ENCODE data around the gene TCIRG1.

The TCIRG1 gene

GRCh38 chr11:68051191-68052136, 12.6 kb downstream of the TCIRG1 start:
- no peak for DNase-seq (ENCODE audit: low read depth in 2 of 2)

DNA sequence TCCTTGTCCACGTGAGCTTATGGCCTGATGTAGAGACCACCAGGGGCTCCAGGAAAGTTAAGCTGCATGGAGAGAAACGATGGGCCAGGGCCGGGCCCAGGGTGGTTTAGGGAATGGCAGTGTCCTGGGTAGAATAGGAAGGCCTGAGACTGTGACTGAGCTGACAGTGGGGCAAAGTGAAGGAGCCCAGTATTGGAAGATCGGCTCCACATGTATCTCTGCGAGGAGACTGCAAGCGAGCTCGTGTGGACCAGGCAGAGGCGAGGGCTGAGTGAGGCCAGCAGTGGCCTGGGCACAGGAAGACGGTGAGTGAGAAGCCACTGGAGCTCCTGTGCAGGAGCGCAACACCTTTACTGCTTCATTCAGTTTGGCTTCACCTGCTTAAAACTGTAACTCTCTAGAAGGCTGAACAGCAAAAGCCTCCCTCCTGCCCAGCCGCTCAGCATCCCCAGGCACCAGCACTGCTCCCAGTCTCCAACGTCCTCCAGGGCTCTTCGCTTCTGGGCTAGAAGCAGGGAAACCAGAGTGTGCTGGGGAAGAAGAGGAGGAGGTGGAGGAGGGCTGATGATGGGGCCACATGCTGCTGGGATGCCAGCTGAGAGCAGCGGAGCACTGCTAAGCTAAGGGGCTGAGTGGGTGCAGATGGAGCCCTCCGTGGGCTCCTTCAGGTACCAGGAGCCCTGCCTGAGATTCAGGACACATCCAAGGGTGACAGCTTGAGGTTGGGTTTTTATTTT, 13.5 kb downstream of the TCIRG1 start:
- DNase-seq (ENCODE audit: low read depth in 2 of 2) = no peak

GRCh38 chr11:68053117-68053516, 14.3 kb downstream of the TCIRG1 start:
- DNase-seq (ENCODE audit: low read depth in 2 of 2) = no peak

GRCh38 chr11:68053981-68054812, 15.4 kb downstream of the TCIRG1 start:
- DNase-seq (ENCODE audit: low read depth in 2 of 2) = no peak

DNA sequence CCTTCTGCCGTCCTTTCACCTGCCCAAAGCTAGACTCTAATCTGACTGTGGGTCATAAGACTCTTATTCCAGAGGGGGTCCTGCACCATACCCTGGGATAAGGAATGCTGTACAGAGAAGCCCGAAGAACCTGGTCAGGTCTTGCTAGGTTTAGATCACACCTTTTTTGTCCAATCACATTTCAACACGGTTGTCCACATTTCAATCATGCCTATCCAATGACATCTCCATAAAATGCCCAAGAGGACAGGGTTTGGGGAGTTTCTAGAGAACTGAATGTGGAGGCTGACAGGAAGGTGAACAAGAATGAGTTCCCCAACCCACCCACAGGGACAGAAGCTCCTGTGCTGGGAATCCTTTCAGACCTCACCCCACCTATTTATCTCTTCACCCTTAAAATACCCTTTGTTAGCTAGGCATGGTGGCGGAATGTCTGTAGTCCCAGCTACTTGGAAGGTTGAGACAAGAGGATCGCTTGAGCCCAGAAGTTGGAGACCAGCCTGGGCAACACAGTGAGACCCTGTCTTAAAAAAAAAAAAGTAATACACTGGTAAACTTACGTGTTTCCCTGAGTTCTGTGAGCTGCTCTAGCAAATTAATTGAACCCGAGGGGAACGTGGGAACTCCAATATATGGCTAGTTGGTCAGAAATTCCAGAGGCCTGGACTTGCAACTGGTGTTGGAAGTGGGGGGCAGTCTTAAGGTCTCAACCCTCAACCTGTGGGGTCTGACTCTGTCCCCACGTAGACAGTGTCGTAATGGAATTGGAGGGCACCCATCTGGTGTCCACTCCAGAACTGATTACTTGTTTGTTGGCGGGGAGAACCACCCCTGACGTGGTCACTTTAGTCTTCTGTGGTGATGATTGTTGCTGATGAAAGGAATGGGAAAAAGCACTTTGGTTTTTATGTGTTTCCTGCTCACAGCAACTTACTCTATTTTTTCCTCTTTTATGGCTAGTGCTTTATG, 17.8 kb downstream of the TCIRG1 start:
- DNase-seq (ENCODE audit: low read depth in 2 of 2) = no peak

- no peak for DNase-seq (ENCODE audit: low read depth in 2 of 2)
These were observed 19.0 kb downstream of the TCIRG1 start for GRCh38 chr11:68057807-68058206.

- no peak for DNase-seq (ENCODE audit: low read depth in 2 of 2)
These were observed 22.7 kb downstream of the TCIRG1 start for GRCh38 chr11:68061508-68061907.

DNA sequence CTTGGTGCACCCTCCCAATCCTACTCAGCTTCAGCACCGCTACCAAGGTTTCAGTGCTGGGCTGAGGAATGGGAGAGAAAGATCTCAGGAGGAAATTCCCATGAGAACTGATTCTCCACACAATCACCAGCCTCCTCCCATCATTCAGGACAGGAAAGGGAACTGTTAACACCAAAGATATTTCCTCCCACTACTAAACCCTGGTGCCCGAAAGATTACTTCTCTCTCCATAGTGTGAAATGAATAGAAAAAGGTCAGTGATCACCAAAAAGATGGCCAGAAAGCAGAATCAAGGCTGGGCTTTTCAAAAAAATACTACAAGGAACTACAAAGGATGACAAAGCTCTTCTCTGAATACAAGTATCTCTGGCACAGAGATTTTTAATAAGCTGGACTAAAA, 26.1 kb downstream of the TCIRG1 start:
- no peak for DNase-seq (ENCODE audit: low read depth in 2 of 2)

GRCh38 chr11:68065841-68066240, 27.0 kb downstream of the TCIRG1 start:
- no peak for DNase-seq (ENCODE audit: low read depth in 2 of 2)

- DNase-seq (ENCODE audit: low read depth in 2 of 2) = no peak
These were observed 27.9 kb downstream of the TCIRG1 start for GRCh38 chr11:68066742-68067141.

DNA sequence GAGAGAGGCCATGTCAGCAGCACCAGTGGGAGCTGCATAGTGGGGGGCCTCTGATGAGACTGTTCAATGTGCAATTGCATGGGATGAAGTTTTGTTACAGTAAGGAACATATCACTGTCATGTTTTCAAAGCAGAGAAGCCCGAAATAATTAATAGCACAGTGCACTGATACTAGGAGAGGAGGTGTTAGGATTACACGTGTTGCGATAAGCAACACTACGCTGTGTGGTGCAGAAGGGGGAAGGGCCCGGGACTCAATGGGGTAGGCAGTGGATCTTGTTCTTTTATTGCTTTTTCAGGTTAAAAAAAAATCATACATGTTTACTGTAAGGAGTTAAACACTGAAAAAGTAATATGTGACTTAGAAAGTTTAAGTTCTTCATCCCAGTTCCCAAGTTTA, 29.2 kb downstream of the TCIRG1 start:
- DNase-seq (ENCODE audit: low read depth in 2 of 2) = no peak

DNA sequence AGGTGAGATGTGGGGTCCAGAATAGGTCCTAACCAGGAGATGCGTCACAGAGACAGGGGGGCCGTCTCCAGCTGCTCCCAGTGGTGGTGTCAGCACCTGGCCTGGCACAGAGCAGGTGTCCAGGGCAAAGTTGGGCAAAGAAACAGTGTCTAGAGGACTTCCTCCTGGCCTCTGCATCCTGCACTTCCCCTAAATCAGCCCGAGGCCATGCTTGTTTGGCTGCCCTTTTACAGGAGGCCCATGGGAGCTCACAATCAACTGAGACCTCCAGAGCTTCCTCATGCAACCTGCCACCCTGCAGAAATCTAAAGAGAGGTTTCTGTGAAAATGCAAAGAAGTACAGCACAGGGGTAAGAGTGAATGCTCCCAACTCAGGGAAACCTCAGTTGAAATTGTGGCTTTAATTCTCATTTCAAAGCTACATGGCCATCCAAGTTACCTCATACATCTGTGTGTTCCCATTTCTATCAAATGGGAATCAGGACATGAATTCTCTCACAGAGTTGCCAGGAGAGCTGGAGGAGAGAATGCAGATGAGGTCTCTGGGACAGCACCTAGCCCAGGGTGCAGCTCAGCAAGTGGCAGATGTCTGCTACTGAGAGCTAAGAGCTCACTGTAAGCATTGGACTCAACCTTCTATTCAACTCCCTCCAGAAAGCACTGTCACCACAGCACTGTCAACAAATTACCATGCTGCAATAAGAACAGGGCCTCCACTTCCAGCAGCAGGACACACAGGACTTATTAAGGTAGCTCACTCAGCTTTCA, 32.6 kb downstream of the TCIRG1 start:
- no peak for DNase-seq (ENCODE audit: low read depth in 2 of 2)

DNA sequence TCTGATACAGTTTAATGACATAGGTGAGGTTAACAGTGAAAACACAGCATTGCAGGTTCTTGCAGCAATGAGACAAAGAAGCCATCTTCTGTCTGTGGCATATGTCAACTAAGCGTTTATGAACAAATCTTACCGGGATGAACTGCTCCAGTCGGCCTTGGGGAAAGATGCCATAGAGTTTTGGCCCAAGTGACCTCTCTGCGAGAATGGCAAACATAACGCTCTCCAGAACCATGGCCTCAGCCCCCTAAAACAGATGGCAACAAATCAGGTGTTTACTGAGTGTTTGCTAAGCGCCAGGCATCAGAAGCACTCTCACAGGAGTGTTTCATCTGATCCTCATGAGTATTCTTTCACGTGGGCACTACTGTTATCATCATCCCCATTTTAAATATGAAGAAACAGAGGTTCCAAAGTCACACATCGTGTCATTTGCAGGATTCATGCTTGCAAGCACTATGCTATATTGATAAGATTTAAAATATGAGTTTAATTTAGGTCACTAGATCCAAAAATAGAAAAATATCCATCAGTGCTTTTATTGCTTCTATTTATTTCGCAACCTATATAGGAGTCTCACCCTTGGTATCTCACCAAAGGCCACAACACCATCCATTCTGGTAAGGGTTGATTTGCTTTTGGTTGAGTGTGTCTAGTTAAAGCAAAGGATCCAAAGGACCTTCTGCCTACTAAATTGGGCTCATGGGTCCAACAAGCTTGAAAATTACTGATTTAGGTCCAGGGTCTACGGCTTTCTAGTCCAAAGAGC, 35.9 kb downstream of the TCIRG1 start:
- no peak for DNase-seq (ENCODE audit: low read depth in 2 of 2)

DNA sequence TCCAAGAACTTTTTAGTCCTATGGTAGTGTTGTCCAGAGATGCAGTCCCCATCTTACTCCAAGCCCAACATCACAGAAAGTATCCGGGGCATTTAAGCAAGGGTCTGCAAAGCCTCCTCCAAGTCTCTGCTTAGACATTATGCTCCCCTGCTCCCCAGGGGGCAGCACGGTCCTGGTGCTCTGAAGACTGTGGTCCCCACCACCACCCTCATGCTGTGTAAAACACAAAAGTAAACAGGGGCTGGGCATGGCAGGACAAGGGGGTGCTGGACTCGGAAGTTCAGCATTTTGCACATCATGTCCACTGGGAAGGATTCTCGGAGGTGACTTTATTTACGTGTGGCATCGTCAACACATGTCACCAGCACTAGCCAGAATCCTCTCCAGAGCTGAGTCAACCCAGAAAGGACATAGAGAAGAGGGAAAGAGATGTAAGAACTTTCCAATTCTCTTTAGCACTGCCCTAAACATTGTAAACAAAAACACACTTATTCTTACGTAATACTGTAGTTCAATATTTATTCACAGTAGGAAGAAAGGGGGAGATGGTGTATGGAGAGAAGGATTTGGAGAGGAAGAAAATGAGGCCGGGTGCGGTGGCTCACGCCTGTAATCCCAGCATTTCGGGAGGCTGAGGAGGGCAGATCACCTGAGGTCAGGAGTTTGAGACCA, 37.7 kb downstream of the TCIRG1 start:
- DNase-seq (ENCODE audit: low read depth in 2 of 2) = no peak

DNA sequence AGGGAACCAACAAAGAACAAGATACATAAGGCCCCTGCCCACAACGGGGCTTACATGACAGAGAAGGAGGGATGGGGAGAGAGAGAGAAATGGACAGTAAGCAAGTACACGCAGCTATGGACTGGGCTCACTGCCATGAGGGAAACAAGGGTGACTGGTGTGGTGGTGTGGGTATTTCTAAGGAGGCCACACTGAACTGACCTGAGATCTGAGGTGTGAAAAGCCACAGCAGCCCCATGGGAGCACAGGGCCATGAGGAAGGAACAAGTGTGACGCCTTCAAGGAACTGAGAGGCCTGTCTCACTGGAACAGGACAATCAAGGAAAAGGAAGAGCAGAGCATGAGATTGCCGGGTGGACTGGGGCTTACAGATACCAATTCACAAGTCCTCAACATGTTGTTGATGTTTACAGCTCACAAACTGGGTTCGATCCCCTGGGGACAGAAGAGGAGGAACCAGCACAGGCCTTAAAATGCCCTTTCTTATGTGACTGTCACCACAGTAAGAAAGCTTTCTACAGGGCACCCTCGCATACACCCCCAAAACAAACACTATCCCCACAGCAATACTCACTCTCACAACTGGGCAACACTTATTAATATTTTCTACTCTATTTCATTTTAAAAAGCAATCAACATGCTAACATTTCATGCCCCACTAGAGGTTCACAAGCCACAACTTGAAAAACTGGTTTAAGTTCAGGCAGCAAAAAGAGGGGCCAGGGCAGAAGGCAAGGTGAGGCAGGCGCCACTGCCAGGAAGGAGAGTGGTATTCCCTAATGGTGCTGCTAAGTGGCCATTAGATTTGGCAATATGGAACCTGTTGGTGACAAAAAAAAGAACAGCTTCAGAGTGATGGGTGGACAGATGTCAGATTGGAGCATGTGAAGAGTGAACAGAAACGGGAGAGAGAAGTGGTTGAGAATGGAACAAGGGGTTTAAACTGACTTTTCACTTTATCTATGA, 39.1 kb downstream of the TCIRG1 start:
- no peak for DNase-seq (ENCODE audit: low read depth in 2 of 2)

- DNase-seq (ENCODE audit: low read depth in 2 of 2) = no peak
These were observed 42.0 kb downstream of the TCIRG1 start for GRCh38 chr11:68080860-68081259.

DNA sequence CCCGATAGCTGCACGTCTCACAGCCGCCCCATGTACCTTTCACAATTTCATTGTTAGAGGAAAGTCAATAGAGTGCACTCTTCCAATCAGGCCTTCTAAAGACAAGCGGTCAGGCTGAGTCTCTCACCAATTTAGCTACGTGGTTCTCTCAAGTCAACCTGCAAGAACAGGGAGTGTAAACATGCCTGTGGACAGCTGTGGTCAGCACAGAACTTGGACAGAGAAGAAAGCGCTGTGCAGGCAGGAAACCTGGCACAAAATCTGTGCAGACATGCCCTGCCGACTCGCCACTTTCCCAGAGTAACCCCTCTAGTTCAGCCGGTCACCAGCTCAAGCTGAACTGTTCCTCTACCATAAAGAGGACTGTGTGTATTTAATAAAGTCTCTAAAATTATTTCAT, 42.9 kb downstream of the TCIRG1 start:
- DNase-seq (ENCODE audit: low read depth in 2 of 2) = no peak

GRCh38 chr11:68082481-68082880, 43.7 kb downstream of the TCIRG1 start:
- DNase-seq (ENCODE audit: low read depth in 2 of 2) = no peak

Data from stimulated activated CD8-positive, alpha-beta memory T cell treated with anti-CD3 and anti-CD28 coated beads, Interleukin-7, amount 100 ng/mL, for 1 hour (primary cell).